ENCODE data around the gene SIPA1L3.

SIPA1L3 gene

GRCh38 chr19:38105574-38105973 is 198.6 kb downstream of the SIPA1L3 start:
- Histone ChIP-seq H3K27me3 (ENCODE audit: insufficient read depth, low read depth, severe bottlenecking) (no peaks in the 10 kb centered on the region), H3K27ac (no peak overlapping the region), H3K4me3 (ENCODE audit: low read depth, low read length) (no peak overlapping the region), H3K9me3 (ENCODE audit: severe bottlenecking) (no peaks in the 10 kb centered on the region), H3K36me3 (peaks cover 52% of the 10 kb centered on the region)
- no peak for DNase-seq
- TF ChIP-seq CTCF (IDR thresholded peaks at IDR 0.05; ENCODE audit: low read depth, low read length) = no peak

GRCh38 chr19:38107129-38107528 is 200.1 kb downstream of the SIPA1L3 start:
- Histone ChIP-seq H3K27ac (no peak overlapping the region), H3K27me3 (ENCODE audit: insufficient read depth, low read depth, severe bottlenecking) (no peaks in the 10 kb centered on the region), H3K9me3 (ENCODE audit: severe bottlenecking) (no peaks in the 10 kb centered on the region), H3K4me3 (ENCODE audit: low read depth, low read length) (no peak overlapping the region), H3K36me3 (peaks cover 46% of the 10 kb centered on the region)
- no peak for TF ChIP-seq CTCF (IDR thresholded peaks at IDR 0.05; ENCODE audit: low read depth, low read length)
- DNase-seq = no peak

- H3K27me3 ChIP-seq (ENCODE audit: insufficient read depth, low read depth, severe bottlenecking) = no peaks in the 10 kb centered on the region
- no peak for DNase-seq
- H3K27ac ChIP-seq = no peak overlapping the region
- TF ChIP-seq CTCF (IDR thresholded peaks at IDR 0.05; ENCODE audit: low read depth, low read length) = no peak
- no peak overlapping the region for H3K4me3 ChIP-seq (ENCODE audit: low read depth, low read length)
- no peaks in the 10 kb centered on the region for H3K9me3 ChIP-seq (ENCODE audit: severe bottlenecking)
- H3K36me3 ChIP-seq = peaks cover 31% of the 10 kb centered on the region
These were observed 204.9 kb downstream of the SIPA1L3 start for GRCh38 chr19:38111898-38112297.

- no peak overlapping the region for H3K4me3 ChIP-seq (ENCODE audit: low read depth, low read length)
- TF ChIP-seq CTCF (IDR thresholded peaks at IDR 0.05; ENCODE audit: low read depth, low read length) = no peak
- no peaks in the 10 kb centered on the region for H3K9me3 ChIP-seq (ENCODE audit: severe bottlenecking)
- H3K36me3 ChIP-seq = peaks cover 26% of the 10 kb centered on the region
- H3K27ac ChIP-seq = no peak overlapping the region
- H3K27me3 ChIP-seq (ENCODE audit: insufficient read depth, low read depth, severe bottlenecking) = no peaks in the 10 kb centered on the region
- no peak for DNase-seq
These were observed 207.6 kb downstream of the SIPA1L3 start for GRCh38 chr19:38114651-38115050.

- Histone ChIP-seq H3K4me3 (ENCODE audit: low read depth, low read length) (no peak overlapping the region), H3K36me3 (peaks cover 33% of the 10 kb centered on the region), H3K9me3 (ENCODE audit: severe bottlenecking) (no peaks in the 10 kb centered on the region), H3K27ac (no peak overlapping the region), H3K27me3 (ENCODE audit: insufficient read depth, low read depth, severe bottlenecking) (no peaks in the 10 kb centered on the region)
- TF ChIP-seq CTCF (IDR thresholded peaks at IDR 0.05; ENCODE audit: low read depth, low read length) = no peak
- no peak for DNase-seq
These were observed 208.3 kb downstream of the SIPA1L3 start for GRCh38 chr19:38115271-38115802.

- Histone ChIP-seq H3K4me3 (ENCODE audit: low read depth, low read length) (no peak overlapping the region), H3K27ac (no peak overlapping the region), H3K27me3 (ENCODE audit: insufficient read depth, low read depth, severe bottlenecking) (no peaks in the 10 kb centered on the region), H3K36me3 (peaks cover 39% of the 10 kb centered on the region), H3K9me3 (ENCODE audit: severe bottlenecking) (peaks cover 2% of the 10 kb centered on the region)
- no peak for DNase-seq
- TF ChIP-seq CTCF (IDR thresholded peaks at IDR 0.05; ENCODE audit: low read depth, low read length) = no peak
These were observed 211.2 kb downstream of the SIPA1L3 start for GRCh38 chr19:38118176-38118575.
